Retina (tissue), 1 donor: Measurements from ENCODE around the gene SPATA31C1.
A peak's percentile ranks its signal among the peaks of the same experiment; 100 is the strongest.
"Not testable (repeated sequence)": the region's sequence is repeated elsewhere in the genome, so short reads cannot be mapped to it uniquely, and the experiment has no call there.

Experiments used
- DNase-seq: peaks from one replicate; pipeline ENCODE4 v3.0.0-alpha.2; 2016

SPATA31C1 gene

DNA sequence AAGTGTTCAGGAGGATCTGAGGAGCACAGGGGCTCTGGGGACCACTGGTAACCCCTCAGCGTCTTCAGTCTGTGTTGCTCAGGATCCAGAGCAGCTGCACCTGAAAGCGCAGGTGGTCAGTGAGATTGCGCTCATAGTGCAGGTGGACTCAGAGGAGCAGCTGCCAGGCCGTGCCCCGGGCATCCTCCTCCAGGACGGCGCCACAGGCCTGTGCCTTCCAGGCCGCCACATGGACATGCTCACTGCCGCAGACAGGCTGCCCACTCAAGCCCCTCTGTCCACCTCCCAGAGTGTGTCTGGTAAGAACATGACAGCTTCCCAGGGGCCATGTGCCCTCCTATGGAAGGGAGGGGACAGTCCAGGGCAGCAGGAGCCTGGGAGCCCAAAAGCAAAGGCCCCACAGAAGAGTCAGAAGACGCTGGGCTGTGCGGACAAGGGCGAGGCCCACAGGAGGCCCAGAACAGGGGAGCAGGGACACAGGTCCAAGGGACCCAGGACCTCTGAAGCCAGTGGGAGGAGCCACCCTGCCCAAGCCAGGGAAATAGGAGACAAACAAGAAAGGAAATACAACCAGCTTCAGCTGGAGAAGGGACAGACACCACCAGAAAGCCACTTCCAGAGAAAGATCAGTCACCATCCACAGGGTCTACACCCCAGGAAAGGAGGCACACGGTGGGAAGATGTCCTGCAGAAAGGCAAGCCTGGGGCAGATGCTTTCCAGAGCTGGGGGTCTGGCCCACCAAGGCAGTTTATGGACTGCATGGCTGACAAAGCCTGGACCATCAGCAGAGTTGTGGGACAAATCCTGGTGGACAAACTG, 29.9 kb upstream of the SPATA31C1 start:
- DNase-seq: no peak

GRCh38 chr9:87888501-87888900, 29.3 kb upstream of the SPATA31C1 start:
- no peak for DNase-seq

DNA sequence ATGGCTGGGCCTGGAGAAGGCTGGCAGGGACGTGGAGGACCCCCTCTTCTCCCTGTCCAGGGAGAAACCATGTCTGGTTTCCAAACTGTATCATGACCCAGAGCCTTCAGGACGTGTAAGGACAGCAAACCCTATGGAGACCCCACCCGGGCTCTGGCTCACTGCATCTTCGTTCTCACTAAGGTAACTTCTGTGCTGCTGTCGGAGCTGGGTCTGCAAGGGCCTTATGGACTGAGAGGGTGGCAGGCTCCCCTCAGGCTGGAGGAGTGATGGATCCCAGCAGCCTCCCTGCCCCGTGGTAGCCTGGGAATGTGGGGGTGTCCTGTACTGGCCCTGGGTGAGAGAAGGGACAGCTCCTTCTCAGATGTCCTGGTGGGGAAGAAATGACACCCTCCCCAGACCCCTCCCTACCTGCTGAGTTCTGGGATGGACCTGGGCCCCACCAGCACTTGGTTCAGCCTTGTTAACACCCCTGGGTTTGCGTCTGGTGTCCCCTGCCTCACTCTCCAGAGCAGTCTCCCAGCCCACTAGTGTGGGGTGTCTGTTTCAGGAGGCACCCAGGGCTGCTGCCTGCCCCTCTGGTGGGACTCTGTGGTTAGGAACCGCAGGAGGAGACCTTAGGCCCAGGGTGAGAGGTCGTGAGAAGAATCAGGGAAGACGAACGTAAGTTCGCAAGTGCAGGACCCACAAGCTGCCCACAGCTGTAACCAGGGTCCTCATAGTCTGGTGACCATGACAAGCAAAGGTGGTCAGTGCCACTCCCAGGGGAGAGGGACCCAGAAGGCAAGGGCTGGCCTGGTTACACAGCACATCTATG, 28.5 kb upstream of the SPATA31C1 start:
- DNase-seq: no peak

DNA sequence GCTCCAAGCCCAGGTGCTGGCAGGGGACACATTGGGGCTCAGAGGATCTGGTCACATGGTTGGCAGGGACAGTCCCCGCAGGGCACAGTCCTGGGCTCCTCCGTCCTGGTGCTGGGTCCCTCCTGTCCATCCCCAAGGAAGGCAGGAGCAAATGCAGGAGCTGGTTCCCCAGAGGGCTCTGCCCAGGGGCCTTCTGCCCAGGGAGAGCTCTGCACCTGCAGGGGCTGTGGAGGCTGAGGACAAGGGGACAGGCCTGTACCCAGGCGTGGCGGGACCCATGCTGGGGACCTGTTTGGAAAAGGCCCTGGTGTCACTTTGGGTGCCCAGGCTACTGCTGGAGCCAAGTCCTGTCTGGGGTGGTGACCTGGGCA, 27.9 kb upstream of the SPATA31C1 start:
- no peak for DNase-seq

DNA sequence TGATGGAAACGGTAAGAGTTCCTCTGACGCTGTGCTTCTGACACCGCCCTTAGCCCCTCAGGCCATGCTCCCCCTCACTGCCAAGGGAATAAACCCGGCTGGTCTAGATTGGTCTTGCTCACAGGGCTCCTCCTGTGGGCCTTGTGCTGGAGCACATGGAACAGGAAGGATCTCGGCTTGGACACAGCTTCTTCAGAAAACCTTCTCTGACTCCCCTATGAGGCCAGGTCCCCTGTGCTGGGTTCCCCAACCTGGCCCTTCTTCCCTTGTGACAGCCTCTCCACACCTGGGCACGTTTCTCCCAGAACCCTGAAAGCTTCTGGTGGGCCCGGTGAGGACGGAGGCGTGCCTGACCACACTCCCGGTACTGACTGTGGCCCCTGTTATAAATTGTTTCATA, 26.9 kb upstream of the SPATA31C1 start:
- peak; percentile 0 for DNase-seq

DNA sequence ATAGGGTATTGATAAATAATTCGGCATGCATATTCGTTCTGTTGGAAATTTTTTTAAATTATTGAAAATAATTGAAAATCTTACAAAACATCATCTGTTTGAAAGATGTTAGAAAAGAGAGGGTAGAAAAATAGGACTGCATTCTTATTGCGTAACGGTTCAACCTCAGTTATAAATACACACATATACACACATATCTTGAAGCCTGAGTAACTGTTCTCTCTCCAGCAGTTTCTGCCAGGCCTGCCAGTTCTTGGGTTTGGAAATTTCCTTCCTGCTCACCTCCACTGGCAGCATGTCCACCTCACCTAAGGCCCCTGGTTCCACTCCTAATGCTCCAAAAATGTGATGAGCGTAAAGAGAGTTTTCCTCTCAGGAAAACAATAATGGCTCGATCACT, 26.0 kb upstream of the SPATA31C1 start:
- DNase-seq: peak; percentile 0

DNA sequence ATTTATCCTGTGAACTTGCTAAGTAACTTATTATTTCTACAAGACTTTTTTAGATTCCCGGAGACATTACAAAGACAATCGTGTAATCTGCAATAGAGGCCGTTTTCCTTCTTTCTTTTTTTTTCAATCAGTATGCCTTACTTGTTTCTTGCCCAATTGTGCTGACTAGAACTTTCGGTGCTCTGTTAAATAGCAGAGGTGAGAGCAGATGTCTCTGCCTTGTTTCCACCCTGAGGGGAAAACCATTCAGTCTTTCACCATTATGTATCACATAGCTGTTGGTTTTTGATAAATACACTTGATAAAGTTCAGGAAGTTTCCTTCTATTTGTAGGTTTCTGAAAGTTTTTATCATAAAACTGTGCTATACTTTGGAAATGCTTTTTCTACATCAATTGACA, 24.8 kb upstream of the SPATA31C1 start:
- DNase-seq: no peak

- DNase-seq: no peak
Measured at GRCh38 chr9:87894998-87895625, 22.6 kb upstream of the SPATA31C1 start.

GRCh38 chr9:87896891-87897290, 20.9 kb upstream of the SPATA31C1 start:
- no peak for DNase-seq

- DNase-seq: no peak
Measured at GRCh38 chr9:87898151-87898550, 19.6 kb upstream of the SPATA31C1 start.

DNA sequence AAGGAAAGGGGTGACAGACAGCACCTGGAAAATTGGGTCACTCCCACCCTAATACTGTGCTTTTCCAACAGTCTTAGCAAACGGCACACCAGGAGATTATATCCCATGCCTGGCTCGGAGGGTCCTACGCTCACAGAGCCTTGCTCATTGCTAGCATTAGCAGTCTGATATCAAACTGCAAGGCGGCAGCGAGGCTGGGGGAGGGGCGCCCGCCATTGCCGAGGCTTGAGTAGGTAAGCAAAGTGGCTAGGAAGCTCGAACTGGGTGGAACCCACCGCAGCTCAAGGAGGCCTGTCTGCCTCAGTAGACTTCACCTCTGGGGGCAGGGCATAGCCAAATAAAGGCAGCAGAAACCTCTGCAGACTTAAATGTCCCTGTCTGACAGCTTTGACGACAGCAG, 15.4 kb upstream of the SPATA31C1 start:
- not testable (repeated sequence) for DNase-seq

- peak; percentile 2 for DNase-seq
Measured at GRCh38 chr9:87909310-87910041, 8.3 kb upstream of the SPATA31C1 start.

DNA sequence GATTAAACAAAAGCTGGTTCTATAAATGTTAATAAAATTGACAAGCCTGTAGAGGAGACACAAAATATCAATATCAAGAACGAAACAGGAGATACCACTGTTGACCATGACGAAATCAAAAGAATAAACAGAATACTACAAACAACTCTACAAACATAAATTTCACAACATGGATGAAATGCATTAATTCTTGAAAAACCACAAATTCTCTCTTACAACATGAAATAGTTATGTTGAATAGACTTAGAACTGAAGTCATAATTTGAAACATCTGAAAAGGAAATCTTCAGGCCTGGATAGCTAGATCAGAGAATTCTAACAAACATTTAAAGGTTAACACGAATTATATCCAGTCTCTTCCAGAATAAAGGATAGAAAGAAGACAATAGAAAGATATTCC, 6.9 kb upstream of the SPATA31C1 start:
- DNase-seq: no peak

GRCh38 chr9:87919013-87919412, 1.3 kb downstream of the SPATA31C1 start:
- DNase-seq: not testable (repeated sequence)

DNA sequence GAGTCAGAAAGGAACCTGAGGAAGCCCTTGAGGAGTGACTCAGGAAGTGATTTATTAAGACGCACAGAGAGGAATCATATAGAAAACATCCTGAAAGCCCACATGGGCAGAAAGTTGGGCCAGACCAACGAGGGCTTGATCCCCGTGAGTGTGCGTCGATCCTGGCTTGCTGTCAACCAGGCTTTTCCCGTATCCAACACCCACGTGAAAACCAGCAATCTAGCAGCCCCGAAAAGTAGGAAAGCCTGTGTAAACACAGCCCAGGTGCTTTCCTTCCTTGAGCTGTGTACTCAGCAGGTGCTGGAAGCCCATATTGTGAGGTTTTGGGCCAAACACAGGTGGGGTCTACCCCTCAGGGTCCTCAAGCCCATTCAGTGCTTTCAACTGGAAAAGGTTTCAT, 3.8 kb downstream of the SPATA31C1 start:
- DNase-seq: not testable (repeated sequence)

- DNase-seq: not testable (repeated sequence)
Measured at GRCh38 chr9:87923012-87923411, 5.2 kb downstream of the SPATA31C1 start.

DNA sequence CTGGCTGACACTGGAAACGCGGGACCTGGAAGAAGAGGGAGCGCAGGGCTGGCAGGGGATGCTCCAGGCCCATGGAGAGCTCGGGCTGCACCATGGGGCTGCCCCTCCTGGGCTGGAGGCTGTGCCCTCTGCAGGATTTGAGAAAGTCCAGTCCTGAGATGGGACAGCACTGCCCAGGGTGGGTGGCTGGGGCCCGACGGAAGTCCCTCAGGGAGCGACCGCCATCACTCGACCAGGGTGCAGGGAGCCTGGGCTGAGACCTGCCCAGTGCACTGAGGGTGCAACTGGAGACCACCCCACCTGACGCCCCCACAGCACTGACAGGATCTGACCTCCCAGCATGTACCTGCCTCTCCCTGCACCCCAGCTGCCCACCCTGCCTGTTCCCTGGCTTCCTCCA, 7.1 kb downstream of the SPATA31C1 start:
- not testable (repeated sequence) for DNase-seq

DNA sequence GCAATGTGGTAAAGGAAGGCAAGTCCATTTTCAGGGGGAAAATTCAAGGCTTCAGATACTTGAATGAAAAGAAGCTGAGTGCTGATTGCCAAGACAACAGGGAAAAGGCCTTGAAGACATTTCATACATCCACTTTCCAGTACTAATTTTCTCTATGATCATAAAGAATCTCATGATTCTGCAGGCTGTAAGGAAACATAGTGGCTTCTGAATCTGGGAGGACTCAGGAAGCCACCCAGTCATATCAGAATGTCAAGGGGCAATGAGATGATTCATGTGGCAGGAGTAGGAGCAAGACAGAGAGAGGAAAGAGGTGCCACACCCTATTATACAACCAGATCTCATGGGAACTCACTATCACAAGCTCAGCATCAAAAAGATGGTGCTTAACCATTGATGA, 11.4 kb downstream of the SPATA31C1 start:
- DNase-seq: not testable (repeated sequence)

DNA sequence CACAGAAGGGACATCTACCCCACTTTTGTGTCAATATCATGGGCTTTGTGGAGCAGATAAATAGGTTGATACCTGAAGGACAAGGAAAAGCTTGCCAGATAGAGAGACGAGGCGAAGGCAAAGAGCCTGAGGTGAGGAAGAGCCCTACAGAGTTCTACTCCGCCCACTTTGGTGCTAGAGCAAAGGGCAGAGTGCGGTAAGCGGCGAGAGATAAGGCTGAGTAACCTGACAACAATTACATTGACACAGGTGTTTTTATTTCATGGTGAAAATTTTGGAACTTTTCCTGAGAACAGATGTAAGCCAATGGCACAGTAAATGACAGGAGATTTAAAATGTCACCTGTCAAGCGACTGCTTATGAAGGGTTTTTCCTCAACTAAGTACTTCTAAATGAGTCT, 16.7 kb downstream of the SPATA31C1 start:
- DNase-seq: not testable (repeated sequence)

DNA sequence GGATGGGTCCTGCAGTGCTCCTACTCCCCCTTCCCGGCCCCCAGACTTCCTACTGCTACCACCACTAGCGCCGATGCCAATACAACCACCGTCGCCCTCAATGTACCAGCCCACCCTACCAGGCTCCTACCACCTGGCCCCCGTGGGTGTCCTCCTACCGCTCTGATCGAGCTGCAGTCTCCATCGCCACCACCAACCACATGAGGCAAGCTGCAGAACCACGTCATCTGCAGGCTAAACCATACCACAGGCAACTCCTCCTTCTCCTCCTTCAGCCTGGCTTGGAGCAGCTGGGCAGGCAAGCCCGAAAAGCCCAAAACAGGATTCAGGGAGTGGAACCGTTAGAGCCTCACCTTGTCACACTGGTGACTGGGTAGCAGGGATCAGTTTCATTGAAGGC, 19.6 kb downstream of the SPATA31C1 start:
- DNase-seq: not testable (repeated sequence)

DNA sequence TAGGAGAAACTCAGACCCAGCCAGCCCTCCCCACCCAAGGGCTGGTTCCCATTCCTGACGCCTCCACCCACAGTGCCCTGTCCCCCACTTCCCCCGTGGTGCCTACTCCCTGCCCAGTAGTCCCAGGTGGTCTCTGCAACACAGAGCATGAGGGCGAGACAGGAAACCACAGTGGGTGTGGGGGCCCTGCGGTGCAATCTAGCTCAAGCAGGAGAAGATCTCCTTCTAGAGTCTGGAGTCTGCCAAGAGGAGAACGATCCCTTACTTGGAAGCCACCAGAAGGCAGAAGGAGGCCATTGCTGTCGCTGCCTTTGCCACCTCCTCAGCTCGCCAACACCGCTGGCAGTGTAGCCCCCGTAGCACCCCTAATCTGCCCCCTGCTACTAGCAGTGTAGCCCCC, 20.2 kb downstream of the SPATA31C1 start:
- not testable (repeated sequence) for DNase-seq

DNA sequence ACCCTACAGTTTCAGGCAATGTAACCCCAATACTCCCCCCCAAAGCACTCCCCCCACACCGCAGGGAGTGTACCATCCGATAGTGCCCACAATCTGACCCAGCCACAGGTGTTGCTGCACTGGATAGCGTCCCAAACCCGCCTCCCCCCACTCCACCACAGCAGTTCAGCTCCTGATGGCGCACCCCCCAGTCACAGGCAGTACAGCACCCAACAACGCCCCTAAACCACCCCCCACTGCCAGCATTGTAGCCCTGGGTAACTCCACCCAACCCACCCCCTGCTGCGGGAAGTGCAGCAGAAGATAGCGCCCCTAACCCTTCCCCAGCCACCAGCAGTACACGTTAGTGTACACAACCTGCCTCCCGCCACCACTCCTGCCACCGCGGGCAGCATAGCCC, 20.6 kb downstream of the SPATA31C1 start:
- DNase-seq: not testable (repeated sequence)

- DNase-seq: not testable (repeated sequence)
Measured at GRCh38 chr9:87939096-87939495, 21.3 kb downstream of the SPATA31C1 start.
